Stimulated activated naive CD4-positive, alpha-beta T cell (primary cell): ENCODE data around the gene CFAP99.

Experiments used
- DNase-seq, 6 experiments: peaks; one replicate each; lab custom pipeline; 2025; lab: John Stamatoyannopoulos, UW

The CFAP99 gene

DNA sequence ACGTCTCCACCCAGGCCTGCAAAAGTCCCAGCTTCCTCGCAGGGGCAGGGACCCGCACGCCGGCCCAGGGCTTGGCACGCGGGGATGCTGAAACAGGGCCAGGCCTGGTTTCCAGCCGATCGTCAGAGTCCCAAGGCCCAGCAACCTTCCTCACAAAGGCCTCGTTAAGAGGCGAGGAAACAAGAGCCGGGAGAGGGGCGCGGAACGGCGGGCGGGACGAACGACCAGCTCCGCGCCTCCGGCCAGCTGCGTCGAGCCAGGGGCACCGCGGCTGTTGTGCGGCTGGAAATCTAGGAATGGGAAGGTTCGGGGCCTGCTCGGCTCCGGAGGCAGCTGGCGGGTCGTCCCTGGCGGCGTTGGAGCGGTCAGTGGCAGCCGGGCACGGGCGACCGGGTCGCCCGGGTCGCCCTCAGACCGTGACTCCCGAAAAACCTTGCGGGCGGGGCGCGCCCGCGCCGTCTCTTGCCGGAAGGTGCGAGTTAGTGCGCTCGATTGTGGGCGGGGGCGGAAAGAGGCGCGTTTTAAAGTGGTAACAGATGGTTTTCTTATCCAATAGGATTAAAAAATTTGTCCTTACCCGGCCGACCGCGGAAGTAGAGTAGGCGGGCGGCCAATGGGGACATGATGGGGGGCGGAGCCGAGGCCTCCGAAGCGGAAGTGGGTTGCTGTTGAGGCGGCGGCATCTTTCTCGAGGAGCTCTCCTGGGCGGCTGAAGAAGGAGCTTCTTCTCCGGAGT, 49.9 kb downstream of the CFAP99 start, which contains the start of gene RNF4:
Gene RNF4 (plus strand): TSS at position 651 of the 736 bp plus-strand sequence. CDS start 21,388 bp downstream, outside the sequence.
- peak; percentile 88 to 96 (median 94) for DNase-seq

DNA sequence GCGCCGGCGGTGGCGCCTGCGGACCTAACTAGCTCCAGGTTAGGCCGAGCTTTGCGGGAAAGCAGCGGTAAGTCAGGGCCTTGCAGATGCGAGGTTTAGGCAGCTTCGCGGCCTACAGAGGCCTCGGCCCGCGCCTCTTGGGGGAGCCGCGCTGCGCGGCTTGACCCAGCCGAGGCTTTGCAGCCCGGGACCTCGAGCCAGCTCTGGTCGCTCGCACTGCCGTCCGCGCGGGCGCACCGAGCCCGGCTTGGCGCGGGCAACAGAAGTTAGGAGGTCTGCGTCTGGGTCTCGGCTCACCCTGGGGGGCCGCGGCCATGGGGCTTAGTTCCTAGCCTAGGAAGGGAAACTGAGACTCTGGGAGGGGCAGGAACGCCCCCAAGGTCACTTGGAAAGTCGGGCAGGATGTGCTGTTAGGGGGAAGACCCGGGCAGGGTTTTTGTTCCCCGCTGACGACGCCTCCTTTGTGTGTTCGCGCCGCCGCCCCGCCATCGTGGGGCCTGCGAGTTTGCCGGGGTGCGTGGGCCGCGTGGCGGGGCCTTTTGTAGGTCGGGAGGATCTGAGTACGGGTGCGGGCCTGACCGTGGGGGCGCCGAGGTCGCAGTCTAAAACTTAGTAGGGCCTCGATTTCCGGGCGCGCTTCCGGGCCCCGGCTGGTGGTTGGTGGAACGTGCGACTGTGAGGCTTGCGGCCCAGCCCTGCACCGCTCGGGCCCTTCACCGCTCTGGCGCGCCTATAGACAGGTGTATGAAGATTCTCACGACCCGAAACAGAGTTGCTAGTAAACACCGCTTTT, 50.6 kb downstream of the CFAP99 start:
- peak; percentile 58 to 78 (median 66) for DNase-seq

- DNase-seq: no peak
Observed at GRCh38 chr4:2470791-2471190, 52.0 kb downstream of the CFAP99 start.

- no peak for DNase-seq
Observed at GRCh38 chr4:2472187-2472586, 53.4 kb downstream of the CFAP99 start.

DNA sequence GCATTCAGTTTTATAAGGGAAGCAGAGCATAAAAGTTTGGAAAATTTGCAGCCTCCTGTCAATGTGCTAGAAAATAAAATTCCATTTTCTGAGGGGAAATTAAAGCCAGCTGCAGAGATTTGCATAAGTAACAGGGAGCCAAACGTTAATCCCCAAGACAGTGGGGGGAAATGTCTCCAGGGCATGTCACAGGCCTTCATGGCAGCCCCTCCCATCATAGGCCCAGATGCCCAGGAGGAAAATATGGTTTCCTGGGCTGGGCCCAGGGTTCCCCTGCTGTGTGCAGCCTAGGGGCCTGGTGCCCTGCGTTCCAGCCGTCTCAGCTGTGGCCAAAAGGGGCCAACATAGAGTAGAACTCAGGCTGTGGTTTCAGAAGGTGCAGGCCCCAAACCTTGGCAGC, 59.5 kb downstream of the CFAP99 start:
- no peak for DNase-seq

GRCh38 chr4:2480649-2481048, 61.9 kb downstream of the CFAP99 start:
- DNase-seq: no peak

DNA sequence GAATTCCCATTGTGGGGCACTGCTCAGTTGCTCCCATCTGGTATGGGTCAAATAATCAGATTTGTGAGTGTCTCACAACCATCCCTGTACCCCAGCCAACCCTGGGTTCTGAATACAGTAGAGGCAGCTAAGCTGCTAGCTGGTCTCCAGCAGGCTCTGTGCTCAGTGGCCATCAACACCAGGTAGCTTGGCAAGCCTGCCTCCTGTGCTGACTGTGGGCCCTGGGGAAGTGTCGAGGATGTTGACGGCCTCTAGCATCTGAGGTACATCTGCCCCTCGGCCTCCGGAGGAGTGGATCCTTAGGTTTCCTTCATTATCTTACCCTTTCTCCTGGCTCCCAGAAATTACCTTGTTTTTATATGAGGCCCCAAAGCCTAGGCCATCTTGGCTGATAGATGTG, 63.4 kb downstream of the CFAP99 start:
- DNase-seq: no peak

GRCh38 chr4:2482693-2483092, 63.9 kb downstream of the CFAP99 start:
- DNase-seq: peak in 1 of 6 experiments; percentile 5

- DNase-seq: no peak
Observed at GRCh38 chr4:2483237-2483636, 64.5 kb downstream of the CFAP99 start.

- peak in 1 of 6 experiments; percentile 8 for DNase-seq
Observed at GRCh38 chr4:2484185-2484584, 65.4 kb downstream of the CFAP99 start.

- peak; percentile 31 to 69 (median 58) for DNase-seq
Observed at GRCh38 chr4:2484993-2485392, 66.2 kb downstream of the CFAP99 start.

- DNase-seq: no peak
Observed at GRCh38 chr4:2485956-2486355, 67.2 kb downstream of the CFAP99 start.

DNA sequence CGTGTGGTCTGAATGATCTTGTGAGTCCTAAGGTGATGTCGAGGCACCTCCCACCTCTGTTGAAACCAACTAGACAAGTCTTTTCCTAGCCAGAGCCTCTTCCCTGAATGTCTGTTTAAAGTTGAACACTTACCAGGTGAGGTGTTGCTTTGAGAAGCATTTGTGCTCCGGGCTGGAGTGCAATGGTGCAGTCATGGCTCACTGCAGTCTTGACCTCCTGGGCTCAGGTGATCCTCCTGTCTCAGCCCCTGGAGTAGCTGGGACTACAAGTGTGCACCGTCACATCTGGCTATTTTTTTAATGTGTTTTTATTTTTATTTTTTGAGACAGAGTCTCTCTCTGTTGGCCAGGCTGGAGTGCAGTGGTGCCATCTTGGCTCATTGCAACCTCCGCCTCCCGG, 68.2 kb downstream of the CFAP99 start:
- DNase-seq: no peak

- no peak for DNase-seq
Observed at GRCh38 chr4:2487632-2488031, 68.9 kb downstream of the CFAP99 start.

- no peak for DNase-seq
Observed at GRCh38 chr4:2489081-2489805, 70.5 kb downstream of the CFAP99 start.

DNA sequence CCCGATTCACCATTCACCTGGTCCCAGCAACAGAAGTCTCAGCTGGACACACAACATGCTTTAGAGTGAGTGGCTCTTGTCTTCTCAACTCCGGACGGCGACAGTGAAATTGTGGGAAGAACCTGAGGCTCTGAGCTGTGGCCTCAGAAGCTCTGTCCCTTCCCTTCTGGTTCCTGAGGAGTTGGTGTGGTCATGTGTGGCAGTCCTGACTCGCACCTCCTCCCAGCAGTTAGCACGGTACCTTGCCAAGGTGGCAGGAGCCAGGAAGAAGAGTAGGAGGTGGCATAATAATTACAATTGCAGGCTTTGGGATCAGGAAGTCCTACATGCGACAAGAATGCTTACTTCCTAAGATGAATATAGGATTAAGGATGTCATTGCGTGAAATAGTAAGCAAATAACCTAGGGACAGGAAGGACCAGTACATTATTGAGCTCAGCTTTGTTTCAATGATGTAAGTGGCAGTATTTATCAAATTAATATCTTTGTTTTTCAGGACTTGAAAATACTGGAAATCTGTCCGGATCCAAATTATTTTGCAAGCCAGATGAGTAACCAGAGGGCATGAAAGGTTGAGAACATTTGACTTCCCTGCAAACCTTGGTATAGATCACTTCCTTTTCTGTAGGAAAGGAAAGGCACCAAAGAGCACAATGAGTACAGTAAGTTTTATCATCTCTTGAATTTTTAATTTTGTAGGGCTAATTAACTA, 71.2 kb downstream of the CFAP99 start:
- no peak for DNase-seq

- DNase-seq: no peak
Observed at GRCh38 chr4:2492970-2493369, 74.2 kb downstream of the CFAP99 start.

DNA sequence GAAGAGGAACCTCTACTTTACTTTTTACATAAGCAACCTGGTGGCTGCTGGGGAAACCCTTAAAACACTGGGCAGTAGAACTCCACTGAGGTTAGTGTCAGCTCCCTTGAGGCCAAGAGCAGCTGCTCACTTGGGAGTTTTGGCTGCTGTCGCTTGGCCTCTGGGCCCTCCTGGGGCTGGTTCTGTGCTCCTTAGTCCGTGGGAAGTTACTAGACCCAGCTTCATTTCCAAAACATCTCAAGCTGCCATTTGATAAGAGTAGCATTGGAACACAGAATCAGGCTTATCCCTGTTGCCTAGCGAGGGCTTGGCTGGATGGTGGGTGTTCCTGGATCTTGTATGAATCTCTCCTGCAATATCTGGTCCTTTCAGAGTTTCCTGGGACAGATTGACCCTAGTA, 76.2 kb downstream of the CFAP99 start:
- no peak for DNase-seq

DNA sequence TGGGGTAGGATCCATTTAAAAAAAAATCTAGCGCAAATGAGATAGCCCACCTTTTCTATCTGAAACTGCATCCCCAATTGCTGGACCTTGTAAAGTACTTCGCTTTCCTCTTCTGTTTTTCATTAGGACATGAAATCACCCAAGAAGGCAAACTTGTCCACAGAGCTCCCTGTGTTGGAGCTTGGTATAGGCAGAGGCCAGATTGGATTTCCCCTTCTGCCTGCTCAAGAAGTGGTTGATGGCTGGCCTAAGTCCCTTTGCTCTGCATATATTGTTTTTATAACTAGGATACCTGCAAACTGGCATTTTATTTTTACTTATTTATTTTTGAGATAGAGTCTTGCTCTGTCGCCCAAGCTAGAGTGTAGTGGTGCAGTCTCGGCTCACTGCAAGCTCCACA, 78.6 kb downstream of the CFAP99 start:
- no peak for DNase-seq

DNA sequence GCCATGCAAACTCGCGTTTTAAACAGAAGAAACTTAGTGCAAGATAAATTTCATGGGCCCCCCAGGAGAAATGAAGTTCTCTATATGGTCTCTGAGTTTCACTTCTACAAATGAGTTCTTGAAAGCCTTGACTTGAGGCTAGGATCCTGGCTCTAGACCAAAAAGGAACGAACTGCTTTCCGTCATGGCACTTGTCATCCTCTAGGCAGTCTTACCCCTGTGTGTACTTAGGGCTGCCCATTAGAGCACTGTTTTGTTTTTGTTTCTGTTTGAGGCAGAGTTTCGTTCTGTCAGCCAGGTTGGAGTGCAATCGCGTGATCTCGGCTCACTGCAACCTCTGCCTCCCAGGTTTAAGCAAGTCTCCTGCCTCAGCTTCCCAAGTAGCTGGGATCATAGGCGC, 79.2 kb downstream of the CFAP99 start:
- no peak for DNase-seq

DNA sequence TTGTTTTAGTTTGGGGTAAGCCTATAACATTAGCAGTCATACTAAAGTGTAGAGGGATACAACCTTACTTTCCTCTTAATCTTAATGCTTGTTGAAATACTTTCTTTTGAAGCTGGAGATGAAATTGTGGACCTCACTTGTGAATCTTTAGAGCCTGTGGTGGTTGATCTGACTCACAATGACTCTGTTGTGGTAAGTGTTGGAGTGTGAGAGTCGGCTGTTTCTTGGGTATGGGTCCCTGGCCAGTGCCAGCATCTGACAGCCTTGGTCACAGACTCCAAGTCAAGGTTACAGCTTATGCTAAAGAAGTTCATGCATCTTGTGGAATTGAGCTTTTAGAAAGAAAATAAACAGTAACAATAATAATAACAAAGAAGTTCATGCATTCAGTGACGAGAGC, 81.8 kb downstream of the CFAP99 start:
- DNase-seq: no peak

DNA sequence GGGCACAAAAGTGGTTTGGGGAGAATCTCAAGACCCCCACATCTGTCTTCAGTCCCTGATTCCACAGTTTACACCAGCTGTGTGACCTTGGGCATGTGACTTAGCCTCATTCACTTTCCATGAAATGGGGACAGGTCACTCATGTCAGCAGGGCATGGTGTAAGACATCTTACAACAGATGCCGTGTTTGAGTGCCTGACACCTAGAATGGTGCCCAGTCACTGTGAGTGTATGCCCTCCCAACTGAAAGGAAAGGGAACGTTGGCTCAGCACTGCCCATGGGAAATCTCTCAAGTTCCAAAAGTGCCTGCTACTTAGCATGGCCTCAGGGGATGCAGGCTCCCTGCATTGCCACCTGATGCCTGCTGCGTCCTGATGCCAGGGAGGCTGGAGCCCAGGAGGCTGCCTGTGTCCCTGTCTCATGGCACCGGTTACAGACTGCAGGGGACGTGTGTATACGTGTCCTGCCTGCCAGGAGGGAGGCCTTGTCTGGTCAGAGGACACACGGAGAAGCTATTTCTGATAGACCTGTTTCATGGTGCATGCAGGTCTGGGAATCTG, 82.4 kb downstream of the CFAP99 start:
- no peak for DNase-seq
